GM18511 (cell line): Measurements from ENCODE around the gene FXYD4.
"Not testable (repeated sequence)": the region's sequence is repeated elsewhere in the genome, so short reads cannot be mapped to it uniquely, and the experiment has no call there.

Experiments used
- ATAC-seq: cut with Tn5 transposase; IDR thresholded peaks from one replicate; pipeline ENCODE4 v1.9.1; 2021; ENCODE audit warnings: mild to moderate bottlenecking, moderate library complexity; ENCODE audit not compliant: unreplicated experiment

FXYD4 gene

GRCh38 chr10:43374194-43374593, 2.8 kb downstream of the FXYD4 start:
- ATAC-seq = no peak

GRCh38 chr10:43375401-43376020, 4.1 kb downstream of the FXYD4 start:
- ATAC-seq = no peak

DNA sequence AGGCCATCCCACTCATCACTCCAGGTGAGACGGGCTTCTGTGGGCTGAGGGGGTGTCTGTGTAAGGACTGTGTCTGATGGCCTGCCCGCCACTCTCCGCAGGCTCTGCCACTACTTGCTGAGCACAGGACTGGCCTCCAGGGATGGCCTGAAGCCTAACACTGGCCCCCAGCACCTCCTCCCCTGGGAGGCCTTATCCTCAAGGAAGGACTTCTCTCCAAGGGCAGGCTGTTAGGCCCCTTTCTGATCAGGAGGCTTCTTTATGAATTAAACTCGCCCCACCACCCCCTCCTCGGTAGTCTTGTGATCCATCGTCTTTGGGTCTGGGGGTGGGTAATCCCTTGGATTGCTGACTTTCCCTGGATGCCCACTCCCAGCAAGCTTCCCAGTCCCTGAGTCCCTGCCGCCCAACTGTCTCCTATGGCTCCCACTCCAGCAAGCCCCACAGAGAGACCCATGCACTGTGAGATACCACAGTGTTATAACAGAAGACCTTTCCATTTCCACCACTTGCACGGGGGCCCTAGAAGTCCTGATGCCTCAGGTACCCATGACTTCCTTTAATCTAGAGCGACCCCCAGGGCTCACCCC, 4.7 kb downstream of the FXYD4 start:
- ATAC-seq = no peak

DNA sequence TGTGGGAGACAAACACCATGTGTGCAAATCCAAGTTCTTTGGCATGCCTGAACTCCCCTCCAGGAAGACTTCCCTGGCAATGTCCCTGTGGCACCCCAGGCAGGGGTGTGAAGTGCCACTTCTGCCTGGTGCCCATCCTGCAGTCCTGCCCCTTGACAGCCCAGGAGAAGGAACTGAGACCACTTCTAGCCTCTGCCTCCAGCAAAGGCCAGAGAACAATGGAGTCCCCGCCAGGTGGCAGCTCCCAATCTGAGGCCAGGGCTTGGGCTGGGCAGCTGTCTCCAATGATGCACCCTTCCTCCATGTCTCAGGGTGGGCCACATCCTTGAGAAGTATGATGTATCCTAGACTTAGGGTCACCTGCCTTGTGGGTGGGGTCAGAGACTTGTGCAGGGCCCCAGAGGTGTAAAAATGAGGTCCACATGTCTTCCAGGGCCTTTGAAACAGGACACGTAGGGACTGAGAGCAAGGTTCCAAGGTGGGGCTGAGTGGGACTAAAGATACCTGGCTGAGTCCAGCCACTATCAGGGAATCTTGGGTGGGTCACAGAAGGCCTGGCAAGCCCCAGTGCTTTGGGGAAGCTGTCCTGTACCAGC, 5.5 kb downstream of the FXYD4 start:
- no peak for ATAC-seq

DNA sequence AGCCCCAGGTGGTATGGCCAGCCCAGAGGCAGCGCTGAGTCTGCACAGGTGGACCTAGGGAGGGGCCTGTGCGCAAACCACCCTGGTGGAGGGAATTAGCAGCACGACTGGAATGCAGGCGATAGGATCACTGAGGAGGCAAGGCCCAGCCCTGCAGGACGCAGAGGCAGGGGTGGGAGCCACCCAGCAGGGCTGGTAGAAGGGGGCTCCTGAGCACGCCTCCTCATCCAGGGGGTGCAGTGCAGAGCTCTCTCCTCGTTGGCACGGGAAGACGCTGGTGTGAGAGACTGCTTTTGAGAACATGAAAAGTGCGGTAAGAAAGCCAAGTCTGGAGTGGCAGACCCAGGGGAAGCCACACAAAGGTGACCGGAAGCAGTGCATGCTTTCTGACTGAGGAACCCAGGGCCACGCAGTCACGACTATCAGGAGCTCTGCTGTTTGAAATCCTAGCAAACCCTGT, 6.0 kb downstream of the FXYD4 start:
- no peak for ATAC-seq

DNA sequence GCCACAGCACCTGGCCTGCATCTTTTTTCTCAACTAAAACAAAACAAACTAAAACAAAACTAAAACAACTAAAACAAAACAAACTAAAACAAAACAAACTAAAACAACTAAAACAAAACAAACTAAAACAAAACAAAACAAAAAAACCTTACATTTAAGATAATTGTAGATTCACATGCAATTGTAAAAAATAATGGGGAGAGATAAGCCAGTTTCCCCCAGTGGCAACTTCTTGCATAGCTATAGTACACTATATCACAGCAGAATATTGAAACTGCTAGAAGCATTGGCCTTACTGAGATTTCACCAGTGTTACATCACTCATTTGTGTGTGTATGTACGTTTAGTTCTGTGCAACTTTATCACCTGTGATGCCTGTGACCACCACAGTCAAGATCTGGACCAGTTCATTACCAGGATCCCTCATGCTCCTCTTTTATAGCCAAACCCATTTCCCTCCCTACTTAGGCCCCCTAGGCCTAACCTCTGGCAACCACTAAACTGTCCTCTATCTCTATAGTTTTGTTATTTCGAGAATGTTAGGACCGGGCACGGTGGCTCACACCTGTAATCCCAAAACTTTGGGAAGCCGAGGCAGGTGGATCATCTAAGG, 9.3 kb downstream of the FXYD4 start:
- no peak for ATAC-seq

DNA sequence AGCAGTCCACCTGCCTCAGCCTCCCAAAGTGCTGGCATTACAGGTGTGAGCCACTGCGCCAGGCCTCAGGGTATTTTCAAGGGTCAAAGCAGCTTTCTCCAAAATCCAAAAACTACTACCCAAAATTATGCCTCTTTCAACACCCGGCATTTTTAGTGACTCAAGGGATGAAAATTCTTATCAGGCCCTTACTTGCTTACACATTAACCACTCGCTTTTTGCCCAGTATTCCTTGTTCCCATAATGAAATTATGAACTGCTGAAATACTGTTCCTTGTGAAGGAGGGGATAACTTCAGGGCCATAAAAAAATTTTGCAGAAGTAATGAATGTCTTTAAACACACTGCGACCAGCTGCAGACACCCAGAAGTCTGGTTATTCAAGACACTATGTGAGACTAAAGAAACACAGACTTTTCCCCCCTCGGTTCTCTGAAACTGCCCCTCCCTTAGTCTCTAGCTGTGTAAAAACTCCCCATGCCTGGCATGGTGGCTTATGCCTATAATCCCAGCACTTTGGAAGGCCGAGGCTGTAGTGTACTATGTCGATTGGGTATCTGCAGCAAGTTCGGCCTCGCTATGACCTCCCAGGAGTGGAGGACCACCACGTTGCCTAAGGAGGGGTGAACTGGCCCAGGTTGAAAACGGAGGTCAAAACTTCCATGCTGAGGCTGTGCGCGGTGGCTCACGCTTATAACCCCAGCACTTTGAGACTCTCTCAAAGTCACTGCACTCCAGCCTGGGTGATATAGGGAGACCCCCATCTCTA, 12.0 kb downstream of the FXYD4 start:
- ATAC-seq = no peak

- ATAC-seq = no peak
These were observed 13.1 kb downstream of the FXYD4 start for GRCh38 chr10:43384252-43385221.

DNA sequence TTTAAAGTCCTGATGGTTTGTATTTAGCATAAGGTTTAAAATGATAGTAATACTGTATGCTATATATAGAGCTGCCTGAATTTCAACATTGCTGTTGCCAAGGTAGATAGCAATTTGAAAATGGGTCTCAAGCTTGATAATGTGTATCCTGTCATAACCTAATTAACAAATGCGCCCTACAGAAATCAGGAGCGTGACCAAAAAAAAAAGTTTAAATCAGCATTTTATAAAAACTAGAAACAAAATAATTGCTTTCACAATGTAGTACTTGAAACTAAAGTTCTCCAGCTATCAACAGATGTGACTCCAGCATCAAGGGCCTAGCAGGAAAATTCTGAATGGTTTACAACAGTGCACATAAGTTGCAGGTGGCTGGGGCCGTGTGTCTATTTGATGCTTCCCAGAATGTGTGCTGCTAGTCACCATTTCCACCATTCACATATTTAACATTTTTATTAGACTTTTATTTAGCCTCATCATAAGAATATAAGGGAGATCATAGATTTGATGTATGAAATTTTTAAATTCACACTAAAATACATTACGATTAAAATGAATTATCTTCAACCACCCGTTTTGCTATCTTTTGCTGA, 14.1 kb downstream of the FXYD4 start:
- no peak for ATAC-seq

DNA sequence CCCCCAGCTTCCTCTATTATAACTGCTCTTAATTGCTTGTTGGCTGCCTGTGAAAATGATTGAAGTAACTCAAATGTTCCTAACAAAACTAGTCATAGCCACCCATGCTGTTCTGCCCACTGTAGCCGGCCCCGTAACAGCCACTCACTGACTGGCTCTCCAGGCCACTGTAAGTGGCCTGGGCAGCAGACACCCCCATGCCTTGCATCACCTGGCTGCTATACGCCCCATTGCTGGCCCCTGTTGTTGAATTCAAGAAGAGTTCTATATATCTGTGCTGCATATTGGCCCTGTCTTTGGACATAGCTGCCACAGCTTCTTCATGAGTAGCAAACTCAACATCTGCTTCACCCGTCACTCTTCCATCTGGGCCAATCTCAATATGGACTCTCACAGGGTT, 15.1 kb downstream of the FXYD4 start:
- no peak for ATAC-seq

DNA sequence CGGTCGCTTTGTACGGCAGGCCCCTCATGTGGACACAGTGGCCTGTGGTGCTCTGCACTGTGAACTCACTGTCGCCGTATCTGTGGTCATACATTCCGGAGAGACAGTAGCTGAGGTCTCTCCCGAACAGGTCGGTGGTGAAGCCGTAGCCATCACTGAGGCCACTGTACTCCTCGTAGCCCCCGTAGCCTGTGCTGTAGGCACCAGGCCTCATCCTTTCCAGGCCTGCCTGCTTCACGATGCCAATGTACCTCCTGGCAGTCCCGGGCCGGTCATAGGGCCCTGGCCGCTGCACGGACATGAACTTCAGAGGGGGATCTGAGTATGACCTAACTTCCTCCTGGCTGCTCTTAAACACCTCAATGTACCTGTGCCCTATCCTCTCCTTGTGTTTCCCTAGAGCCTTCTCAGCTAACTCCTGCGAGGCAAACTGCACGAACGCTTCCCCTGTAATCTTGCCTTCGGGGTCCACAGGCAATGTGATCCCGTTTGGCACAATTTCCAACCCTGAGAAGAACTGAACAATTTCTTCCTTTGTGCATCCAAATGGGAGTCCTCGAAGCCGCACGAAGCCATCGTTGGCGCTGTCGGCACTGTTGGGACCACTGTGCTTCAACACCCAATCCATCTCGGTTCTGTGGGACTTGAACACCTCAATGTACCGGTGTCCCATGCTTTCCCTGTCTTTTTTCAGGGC, 15.7 kb downstream of the FXYD4 start:
- ATAC-seq = no peak

- ATAC-seq = no peak
These were observed 16.2 kb downstream of the FXYD4 start for GRCh38 chr10:43387678-43388032.

- ATAC-seq = no peak
These were observed 18.4 kb downstream of the FXYD4 start for GRCh38 chr10:43389867-43390266.

DNA sequence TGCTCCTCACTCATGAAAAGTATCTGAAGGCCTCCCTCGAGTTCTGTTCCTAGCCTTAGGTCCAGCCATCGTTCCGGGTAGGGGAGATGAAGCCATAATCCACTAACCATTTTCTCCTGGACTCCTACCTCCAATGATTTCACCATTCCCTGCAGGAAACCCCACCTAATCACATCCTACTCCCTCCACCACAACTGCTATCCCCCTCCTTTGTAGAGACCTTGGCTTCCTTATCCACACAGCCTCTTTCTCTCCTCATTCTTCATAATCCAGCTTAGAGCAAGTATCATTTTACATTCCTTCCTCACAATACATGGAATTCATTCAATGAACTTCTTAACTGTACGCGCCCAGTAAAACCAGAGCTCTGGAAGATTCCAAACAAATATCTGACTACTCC, 18.9 kb downstream of the FXYD4 start:
- no peak for ATAC-seq

- ATAC-seq = no peak
These were observed 19.3 kb downstream of the FXYD4 start for GRCh38 chr10:43390759-43391158.

GRCh38 chr10:43391496-43391895, 20.1 kb downstream of the FXYD4 start:
- no peak for ATAC-seq

DNA sequence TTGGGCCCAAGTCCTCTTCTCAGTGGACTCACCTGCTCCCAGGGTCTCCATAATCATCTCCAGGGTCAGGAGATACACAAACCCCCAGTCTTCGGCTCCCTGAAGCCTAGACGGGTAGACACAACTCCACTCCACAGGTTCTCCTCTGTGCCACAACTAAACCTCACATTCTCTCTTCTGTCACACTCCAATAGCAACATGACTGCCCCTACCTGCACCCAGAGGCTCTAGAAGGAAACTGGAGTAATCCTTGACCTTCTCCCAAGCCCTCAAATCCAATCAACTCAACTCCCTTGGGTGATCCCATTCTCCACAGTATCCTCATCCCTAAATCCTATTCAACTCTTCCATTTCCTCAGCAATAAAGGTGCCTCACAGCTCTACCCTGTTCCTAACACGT, 21.3 kb downstream of the FXYD4 start:
- ATAC-seq = no peak

GRCh38 chr10:43393186-43393585, 21.8 kb downstream of the FXYD4 start:
- not testable (repeated sequence) for ATAC-seq

- no peak for ATAC-seq
These were observed 22.3 kb downstream of the FXYD4 start for GRCh38 chr10:43393606-43394360.
